ENCODE measurements around the gene SDR39U1. TPM values are rescaled to one million over a fixed set of nuclear protein-coding genes. Genes with fewer than 3 reads are reported as not detected.
A peak's percentile ranks its signal among the peaks of the same experiment; 100 is the strongest.
"Not testable (repeated sequence)": the region's sequence is repeated elsewhere in the genome, so short reads cannot be mapped to it uniquely, and the experiment has no call there.

The SDR39U1 gene
- total RNA-seq, result 17.0 TPM

- DNase-seq, result peak; percentile 97
Measured at GRCh38 chr14:24442240-24443052, at the start of gene SDR39U1. SDR39U1 (minus strand) TSS chr14:24442776; CDS start chr14:24442769, 7 bp downstream.

GRCh38 chr14:24491586-24492408 lies 49.2 kb upstream of the SDR39U1 start:
- not testable (repeated sequence) for DNase-seq

GRCh38 chr14:24483604-24484252 lies 41.2 kb upstream of the SDR39U1 start:
- DNase-seq, result no peak

- DNase-seq, result not testable (repeated sequence)
Measured at GRCh38 chr14:24482699-24483303, 40.2 kb upstream of the SDR39U1 start.

- no peak for DNase-seq
Measured at GRCh38 chr14:24481622-24482324, 39.2 kb upstream of the SDR39U1 start.

- not testable (repeated sequence) for DNase-seq
Measured at GRCh38 chr14:24479999-24480398, 37.4 kb upstream of the SDR39U1 start.

GRCh38 chr14:24475261-24475660 lies 32.7 kb upstream of the SDR39U1 start:
- DNase-seq, result no peak

GRCh38 chr14:24473211-24473610 lies 30.6 kb upstream of the SDR39U1 start:
- no peak for DNase-seq

- DNase-seq, result not testable (repeated sequence)
Measured at GRCh38 chr14:24470450-24470849, 27.9 kb upstream of the SDR39U1 start.

- no peak for DNase-seq
Measured at GRCh38 chr14:24465805-24466204, 23.2 kb upstream of the SDR39U1 start.

GRCh38 chr14:24465368-24465767 lies 22.8 kb upstream of the SDR39U1 start:
- DNase-seq, result no peak

GRCh38 chr14:24463884-24464785 lies 21.6 kb upstream of the SDR39U1 start:
- DNase-seq, result no peak

GRCh38 chr14:24463017-24463883 lies 20.7 kb upstream of the SDR39U1 start:
- no peak for DNase-seq

GRCh38 chr14:24461336-24461735 lies 18.8 kb upstream of the SDR39U1 start:
- no peak for DNase-seq

GRCh38 chr14:24459331-24459730 lies 16.8 kb upstream of the SDR39U1 start:
- DNase-seq, result no peak

- DNase-seq, result no peak
Measured at GRCh38 chr14:24458736-24459135, 16.2 kb upstream of the SDR39U1 start.

- no peak for DNase-seq
Measured at GRCh38 chr14:24456980-24457379, 14.4 kb upstream of the SDR39U1 start.

GRCh38 chr14:24450828-24451227 lies 8.3 kb upstream of the SDR39U1 start:
- DNase-seq, result not testable (repeated sequence)

- no peak for DNase-seq
Measured at GRCh38 chr14:24443053-24443665, 583 bp upstream of the SDR39U1 start.
